Stimulated activated CD4-positive, alpha-beta T cell treated with anti-CD3 and anti-CD28 coated beads, Interleukin-2, amount 100 ng/mL, for 24 hours (primary cell): ENCODE data around the gene ANKRD33B.
"Not testable (repeated sequence)": the region's sequence is repeated elsewhere in the genome, so short reads cannot be mapped to it uniquely, and the experiment has no call there.

Experiments used
- DNase-seq, 2 donors: peaks; one replicate each; pipeline ENCODE4 v3.0.0-alpha.2; 2020

The ANKRD33B gene

GRCh38 chr5:10562201-10563109 is 1.4 kb upstream of the ANKRD33B start:
- no peak for DNase-seq

DNA sequence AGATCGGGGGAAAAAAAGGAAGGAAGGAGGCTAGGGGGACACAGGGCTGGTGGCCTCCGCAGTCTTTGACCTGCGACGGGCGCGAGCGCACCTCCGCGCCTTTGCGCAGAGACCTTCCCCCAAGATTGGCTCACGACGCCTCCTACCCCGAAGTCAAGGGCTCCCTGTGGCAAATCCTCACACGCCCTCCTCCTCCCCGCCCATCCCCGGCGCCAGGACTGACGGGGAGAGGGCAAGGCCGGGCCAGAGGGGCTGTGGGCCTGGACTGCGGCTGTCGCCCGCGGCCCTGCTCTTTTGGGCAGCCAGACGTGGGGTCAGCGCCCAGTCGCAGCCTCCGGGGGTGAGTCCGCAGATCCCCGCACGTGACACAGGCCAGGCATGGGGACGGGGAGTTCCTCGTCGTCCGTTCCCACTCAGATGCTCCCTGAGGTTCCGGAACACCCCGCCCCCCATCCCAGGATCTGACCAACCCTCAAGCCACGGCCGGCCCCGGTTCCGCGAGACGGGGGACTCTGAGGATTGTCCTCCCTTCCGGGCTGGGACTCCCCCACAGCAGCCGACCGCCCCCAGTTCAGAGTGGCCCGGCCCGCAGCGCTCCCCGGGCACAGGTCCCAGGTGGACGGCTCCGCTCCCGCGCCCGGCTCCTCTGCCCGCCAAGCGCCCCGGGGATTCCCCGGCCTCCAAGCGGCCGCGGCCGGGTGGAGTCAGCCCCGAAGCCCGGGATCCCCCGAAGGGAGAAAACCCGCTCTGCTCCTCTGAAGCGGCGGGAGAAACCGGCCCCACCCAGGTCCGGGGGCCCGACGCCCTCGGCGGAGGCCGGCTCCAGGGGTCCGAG is 543 bp upstream of the ANKRD33B start:
- peak; percentile 57 to 64 for DNase-seq

DNA sequence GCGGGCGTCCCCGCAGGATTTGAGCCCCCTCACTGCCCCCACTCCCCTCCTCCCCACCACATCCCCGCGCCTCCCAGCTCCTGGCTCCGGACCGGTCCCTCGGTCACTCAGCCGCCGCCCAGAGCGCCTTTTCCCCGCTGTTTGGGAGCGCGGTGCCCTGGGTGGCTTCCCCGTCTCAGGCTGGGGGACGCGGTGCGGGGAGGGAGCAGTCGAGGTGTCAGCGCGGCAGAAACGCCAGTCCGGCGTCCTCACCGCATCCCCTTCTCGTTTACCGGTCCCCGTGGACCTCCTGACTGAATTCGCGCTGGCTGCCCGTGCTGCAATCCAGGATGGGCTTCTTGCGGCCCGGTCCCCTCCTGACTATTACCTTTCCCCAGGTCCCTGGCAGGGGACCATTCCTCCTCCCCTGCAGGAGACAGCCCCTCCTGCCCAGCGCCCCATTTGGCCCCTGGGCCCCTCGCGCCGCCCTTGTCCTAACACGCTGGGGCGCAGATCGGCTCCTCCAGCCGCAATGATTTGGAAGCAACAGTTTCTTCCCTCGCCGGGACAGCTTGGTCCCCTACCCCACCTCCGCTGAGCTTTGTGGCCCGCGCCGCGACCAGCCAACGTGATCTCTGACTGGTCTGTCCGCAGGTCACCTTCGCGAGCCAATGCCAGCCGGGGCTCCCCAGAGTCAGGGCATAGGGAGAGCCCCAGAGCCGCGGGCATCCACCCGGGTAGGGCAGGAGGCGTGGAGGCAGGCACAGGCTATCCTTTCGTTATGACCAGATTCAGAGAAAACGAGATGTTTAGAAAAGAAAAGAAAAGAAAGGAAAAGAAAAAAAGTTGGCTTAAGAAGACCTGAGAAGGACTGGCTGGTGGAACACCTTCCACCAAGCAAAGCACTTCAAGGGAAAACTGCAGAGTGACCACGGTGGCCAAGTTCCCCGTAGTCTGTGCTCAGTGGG is 1.2 kb downstream of the ANKRD33B start:
- peak in 1 of 2 donors; percentile 32 for DNase-seq

DNA sequence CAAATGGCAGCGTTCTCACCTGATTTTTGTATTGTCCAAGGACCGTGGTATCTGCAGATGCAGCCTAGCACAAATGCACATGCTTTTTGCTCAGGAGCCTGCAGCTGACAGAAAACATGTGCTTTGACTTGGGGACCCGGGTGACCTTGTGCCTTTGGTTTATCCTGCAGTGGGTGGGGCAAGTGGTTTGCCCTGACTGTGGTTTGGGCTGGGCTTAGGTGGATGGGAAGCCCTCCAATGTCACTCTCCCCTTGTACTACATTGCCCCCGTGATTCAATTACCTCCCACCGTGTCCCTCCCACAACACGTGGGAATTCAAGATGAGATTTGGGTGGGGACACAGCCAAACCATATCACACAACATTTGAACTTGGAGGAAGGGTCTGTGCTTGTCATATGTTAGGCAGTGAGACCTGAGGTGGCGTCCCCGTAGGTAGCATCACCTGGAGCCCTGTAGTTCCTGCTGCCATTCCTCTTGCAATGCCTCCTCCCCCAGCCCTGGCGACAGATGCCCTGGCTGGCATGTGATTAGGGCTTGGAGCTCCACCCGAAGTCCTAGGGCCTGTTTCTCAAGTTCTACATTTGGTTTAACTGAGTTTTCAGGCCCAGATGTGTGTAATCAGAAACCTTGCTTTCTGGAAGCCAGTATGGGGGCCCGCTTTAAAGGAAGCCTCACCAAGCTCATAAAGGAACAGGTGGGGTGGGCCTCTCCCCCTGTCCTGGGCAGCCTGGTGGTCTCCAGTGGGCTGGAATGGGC is 2.1 kb downstream of the ANKRD33B start:
- peak in 1 of 2 donors; percentile 5 for DNase-seq

- no peak for DNase-seq
Observed at GRCh38 chr5:10566543-10567068, 2.7 kb downstream of the ANKRD33B start.

DNA sequence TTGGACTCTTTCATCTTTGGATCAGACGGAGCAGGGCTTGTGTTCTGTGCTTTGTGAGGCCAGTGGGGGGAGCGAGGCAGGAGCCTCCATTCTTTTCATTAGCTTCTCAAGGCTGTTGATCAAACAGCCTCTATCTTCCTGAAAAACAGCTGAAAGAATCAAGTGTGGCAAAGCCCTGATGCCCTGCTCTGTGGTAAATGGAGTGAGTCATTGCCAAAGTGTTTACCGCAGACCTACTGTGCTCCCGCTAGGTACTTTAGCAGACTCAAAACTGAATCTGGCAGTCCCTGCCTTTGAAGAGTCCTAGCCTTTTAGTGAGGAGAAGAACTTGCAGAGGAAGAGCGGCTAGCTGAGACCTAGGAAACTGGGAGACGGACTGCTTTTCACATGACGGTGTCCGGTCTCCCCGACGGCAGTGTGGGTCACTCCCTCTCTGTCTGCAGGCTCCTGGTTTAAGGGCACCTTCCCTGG is 3.3 kb downstream of the ANKRD33B start:
- DNase-seq = no peak

DNA sequence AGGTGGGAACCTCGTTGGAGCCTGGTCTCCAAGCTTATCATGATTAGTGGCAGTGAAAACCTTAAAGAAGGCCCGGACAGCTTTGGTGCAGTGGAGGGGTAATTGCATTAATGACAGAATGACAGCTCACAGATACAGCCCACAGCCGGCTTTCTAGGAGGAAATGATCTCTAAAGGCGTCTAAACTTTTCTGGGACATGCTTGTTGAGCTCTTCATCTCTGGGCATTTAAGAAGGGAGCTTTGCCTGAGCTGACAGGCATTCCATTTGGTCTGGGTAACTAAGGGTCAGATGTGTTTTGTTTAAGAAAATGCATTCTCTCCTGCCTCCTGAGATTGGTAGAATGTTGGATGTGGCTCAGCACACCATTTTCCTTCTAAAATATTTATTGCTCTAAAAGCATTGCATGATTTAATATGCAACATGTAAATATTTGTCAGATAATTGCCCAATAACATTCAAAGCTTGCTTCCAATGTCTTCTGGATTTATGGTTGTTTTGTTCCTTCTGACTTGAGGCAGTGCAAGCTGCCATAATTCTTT is 4.0 kb downstream of the ANKRD33B start:
- DNase-seq = no peak

GRCh38 chr5:10570540-10570939 is 6.7 kb downstream of the ANKRD33B start:
- DNase-seq = not testable (repeated sequence)

GRCh38 chr5:10572451-10572850 is 8.6 kb downstream of the ANKRD33B start:
- no peak for DNase-seq

DNA sequence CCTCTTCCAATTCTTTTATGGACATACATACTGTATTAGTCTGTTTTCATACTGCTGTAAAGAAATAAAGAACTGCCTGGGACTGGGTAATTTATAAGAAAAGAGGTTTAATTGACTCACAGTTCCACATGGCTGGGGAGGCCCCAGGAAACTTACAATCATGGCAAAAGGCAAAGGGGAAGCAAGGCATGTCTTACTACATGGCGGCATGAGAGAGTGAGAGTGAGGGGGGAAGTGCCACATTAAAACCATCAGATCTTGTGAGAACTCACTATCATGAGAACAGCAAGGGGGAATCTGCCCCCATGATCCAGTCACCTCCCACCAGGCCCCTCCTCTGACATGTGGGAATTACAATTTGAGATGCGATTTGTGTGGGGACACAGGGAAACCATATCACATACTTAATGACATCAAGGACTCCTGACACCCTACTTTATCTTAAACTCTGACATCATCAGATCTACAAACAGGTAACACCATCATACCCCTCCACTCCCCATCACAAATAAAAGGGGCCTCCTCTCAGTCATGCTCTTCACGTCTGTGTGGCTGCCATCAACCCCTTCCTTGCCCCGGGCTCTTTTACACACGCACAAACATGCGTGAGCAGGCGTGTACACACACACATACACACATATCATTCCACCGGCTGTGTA is 9.7 kb downstream of the ANKRD33B start:
- no peak for DNase-seq

GRCh38 chr5:10574879-10575278 is 11.0 kb downstream of the ANKRD33B start:
- not testable (repeated sequence) for DNase-seq

DNA sequence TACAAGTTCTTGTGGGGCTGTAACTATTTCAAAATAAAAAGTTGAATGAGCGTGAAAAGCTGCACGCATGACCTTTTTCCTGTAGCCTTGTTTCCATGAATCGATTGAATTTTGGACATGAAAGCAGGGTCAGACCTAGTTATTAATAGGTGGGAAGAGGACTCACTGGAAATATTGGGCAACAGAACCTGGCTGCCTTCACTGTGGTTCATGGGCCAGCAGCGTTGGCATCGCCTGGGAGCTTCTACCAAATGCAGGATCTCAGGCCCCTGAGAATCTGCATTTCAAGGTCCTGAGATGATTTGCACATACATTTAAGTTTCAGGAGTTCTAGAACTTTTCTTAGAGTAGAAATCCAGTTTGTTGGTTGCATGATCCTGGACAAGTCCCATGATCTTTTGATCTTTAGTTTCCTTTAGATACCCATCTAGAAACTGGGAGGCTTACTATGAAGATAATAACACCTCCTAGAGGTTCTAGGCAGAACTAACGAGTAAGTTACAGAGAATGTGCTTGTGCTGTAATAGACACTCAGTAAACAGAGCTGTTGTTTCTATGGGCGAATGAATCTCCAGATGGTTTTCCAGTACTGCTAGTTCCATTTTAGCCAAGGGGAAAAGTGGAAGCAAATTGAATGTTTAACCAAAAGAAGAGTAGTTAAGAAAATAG is 12.4 kb downstream of the ANKRD33B start:
- DNase-seq = no peak

GRCh38 chr5:10576790-10577189 is 12.9 kb downstream of the ANKRD33B start:
- DNase-seq = no peak

DNA sequence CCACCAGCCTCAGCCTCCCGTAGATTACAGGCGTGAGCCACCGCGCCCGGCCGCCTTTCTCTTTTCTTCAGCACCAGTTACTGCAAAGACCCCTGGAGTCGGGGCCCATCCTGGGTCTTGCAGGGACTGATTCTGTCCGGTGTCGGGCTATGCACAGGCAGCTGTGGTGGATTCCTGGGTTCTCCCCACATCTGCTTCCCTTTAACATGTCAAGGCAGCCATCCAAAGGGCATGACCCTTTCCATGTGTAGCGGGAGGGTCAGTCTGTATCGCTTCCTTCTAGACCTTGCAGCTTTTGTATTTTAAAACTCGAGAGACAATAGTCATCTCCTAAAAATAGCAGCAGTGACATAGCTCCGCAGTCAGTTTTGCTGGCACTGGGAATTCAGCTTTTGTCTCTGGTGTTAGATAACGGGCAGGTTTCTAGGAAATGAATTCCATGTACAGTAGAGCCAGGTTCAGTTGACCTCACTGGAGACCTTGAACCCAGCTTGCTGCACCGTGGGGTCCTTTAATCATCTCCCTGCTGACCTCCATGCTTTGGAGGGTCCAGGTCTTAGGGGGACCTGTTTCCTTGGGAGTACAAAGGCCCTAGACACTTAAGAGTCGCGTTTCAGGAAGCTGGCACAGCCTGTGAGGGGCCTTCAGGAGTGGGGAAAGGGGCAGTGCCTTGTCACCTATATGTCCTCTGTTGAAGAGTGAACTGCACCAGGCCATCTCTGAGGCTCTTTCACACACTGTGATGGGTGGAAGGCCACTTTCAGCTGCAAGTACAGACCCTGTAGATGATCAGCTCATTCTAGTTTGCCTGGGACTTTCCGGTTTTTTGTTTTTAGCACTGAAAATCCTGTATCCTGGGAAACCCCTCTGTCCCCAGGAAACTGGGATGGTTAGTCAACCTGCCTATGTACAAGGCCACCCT is 13.8 kb downstream of the ANKRD33B start:
- no peak for DNase-seq

- no peak for DNase-seq
Observed at GRCh38 chr5:10578293-10578665, 14.4 kb downstream of the ANKRD33B start.

DNA sequence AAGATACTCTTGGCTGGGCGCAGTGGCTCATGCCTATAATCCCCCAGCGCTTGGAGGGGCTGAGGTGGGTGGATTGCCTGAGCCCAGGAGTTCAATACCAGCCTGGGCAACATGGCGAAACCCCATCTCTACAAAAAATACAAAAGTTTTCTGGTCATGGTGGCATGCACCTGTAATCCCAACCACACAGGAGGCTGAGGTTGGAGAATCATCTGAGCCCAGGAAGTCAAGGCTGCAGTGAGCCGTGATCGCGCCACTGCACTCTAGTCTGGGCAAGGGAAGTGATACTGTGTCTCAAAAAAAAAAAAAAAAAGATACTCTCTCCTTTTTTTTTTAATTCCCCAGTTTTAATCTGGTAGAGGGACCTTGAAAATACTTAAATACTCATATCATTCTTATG is 15.0 kb downstream of the ANKRD33B start:
- peak in 1 of 2 donors; percentile 25 for DNase-seq

GRCh38 chr5:10579536-10580521 is 16.0 kb downstream of the ANKRD33B start:
- no peak for DNase-seq
